C4-2B (cell line): ENCODE measurements around the gene GRM7.

Experiments used
- ZFX ChIP-seq: fragments of 450-650 bp; IDR thresholded peaks from 2 replicates; pipeline ENCODE4 v1.6.1; 2017
- TF ChIP-seq, protein P1 (sequence below): fragments of 450-650 bp; conservative IDR thresholded peaks from 2 replicates; pipeline ENCODE4 v1.5.1; 2017; ENCODE audit warnings: mild to moderate bottlenecking

DNA sequence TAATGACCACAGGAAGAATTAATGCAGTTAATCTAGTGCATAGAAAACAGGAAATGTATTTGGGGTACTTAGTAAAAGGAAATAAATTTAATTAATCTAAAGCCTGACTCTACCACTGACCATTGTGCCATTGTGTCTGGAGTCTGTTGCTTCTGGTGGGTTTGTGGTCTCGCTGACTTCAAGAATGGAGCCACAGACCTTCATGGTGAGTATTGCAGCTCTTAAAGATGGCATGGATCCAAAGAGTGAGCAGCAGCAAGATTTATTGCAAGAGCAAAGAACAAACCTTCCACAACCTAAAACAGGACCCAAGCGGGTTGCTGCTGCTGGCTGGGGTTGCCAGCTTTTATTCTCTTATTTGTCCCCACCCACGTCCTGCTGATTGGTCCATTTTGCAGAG lies 929.2 kb downstream of the GRM7 start:
- TF ChIP-seq, protein P1, sequence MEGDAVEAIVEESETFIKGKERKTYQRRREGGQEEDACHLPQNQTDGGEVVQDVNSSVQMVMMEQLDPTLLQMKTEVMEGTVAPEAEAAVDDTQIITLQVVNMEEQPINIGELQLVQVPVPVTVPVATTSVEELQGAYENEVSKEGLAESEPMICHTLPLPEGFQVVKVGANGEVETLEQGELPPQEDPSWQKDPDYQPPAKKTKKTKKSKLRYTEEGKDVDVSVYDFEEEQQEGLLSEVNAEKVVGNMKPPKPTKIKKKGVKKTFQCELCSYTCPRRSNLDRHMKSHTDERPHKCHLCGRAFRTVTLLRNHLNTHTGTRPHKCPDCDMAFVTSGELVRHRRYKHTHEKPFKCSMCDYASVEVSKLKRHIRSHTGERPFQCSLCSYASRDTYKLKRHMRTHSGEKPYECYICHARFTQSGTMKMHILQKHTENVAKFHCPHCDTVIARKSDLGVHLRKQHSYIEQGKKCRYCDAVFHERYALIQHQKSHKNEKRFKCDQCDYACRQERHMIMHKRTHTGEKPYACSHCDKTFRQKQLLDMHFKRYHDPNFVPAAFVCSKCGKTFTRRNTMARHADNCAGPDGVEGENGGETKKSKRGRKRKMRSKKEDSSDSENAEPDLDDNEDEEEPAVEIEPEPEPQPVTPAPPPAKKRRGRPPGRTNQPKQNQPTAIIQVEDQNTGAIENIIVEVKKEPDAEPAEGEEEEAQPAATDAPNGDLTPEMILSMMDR: no peak
- no peak for TF ChIP-seq ZFX
